ENCODE measurements around the gene GANAB. TPM values are rescaled to one million over a fixed set of nuclear protein-coding genes. Genes with fewer than 3 reads are reported as not detected.
A peak's percentile ranks its signal among the peaks of the same experiment; 100 is the strongest.

The GANAB gene
- total and polyA plus RNA-seq, 2 of the 13 experiments (the other 11 are each of a cell fraction or from before 2014, with no cell fraction given) = 99.5 to 234 TPM

DNA sequence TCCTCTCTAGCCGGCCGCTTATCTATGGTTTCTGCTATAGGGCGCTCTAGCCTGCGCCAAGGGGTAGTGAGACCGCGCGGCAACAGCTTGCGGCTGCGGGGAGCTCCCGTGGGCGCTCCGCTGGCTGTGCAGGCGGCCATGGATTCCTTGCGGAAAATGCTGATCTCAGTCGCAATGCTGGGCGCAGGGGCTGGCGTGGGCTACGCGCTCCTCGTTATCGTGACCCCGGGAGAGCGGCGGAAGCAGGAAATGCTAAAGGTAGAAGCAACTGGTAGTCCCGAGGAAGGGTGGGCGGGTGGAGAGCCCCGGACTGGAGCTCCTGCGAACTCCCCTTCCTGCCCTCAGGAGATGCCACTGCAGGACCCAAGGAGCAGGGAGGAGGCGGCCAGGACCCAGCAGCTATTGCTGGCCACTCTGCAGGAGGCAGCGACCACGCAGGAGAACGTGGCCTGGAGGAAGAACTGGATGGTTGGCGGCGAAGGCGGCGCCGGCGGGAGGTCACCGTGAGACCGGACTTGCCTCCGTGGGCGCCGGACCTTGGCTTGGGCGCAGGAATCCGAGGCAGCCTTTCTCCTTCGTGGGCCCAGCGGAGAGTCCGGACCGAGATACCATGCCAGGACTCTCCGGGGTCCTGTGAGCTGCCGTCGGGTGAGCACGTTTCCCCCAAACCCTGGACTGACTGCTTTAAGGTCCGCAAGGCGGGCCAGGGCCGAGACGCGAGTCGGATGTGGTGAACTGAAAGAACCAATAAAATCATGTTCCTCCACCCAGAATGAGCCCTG lies 25.4 kb upstream of the GANAB start, which contains the start of the genes LBHD1 and UQCC3 (continued):
- TF ChIP-seq CENPX (CRISPR knock-in tag; IDR thresholded peaks at IDR 0.05) (no peak), REL (CRISPR knock-in tag; conservative IDR thresholded peaks at IDR 0.05) (peak; percentile 87; the same call in 1 of the 2 replicates), KAT7 (CRISPR knock-in tag; IDR thresholded peaks at IDR 0.05; ENCODE audit: borderline replicate concordance) (no peak), IRF2 (CRISPR knock-in tag; IDR thresholded peaks at IDR 0.05) (no peak; the same call in 1 of the 2 replicates), ZNF10 (CRISPR knock-in tag; IDR thresholded peaks at IDR 0.05; ENCODE audit: borderline replicate concordance, low read depth) (no peak), TP53 (CRISPR knock-in tag; conservative IDR thresholded peaks at IDR 0.05) (no peak; the same call in 1 of the 2 replicates), SP1 (IDR thresholded peaks at IDR 0.05) (no peak), SP1 (CRISPR knock-in tag; IDR thresholded peaks at IDR 0.05) (0 out of 2 replicates have a peak, but pooled peaks have one; percentile 7), ZNF644 (CRISPR knock-in tag; IDR thresholded peaks at IDR 0.05; ENCODE audit: low read depth) (no peak), PAX8 (CRISPR knock-in tag; IDR thresholded peaks at IDR 0.05; ENCODE audit: borderline replicate concordance) (no peak), HES4 (CRISPR knock-in tag; IDR thresholded peaks at IDR 0.05; ENCODE audit: borderline replicate concordance) (0 out of 2 replicates have a peak, but pooled peaks have one; percentile 64), ZNF605 (CRISPR knock-in tag; IDR thresholded peaks at IDR 0.05) (peak; percentile 67; the same call in 1 of the 2 replicates), ZNF879 (CRISPR knock-in tag; IDR thresholded peaks at IDR 0.05) (no peak), NONO (IDR thresholded peaks at IDR 0.05) (no peak), NONO (CRISPR knock-in tag; conservative IDR thresholded peaks at IDR 0.05) (peak; percentile 94), TAF1 (CRISPR knock-in tag; IDR thresholded peaks at IDR 0.05) (peak; percentile 86), ETV5 (CRISPR knock-in tag; IDR thresholded peaks at IDR 0.05; ENCODE audit: borderline replicate concordance) (peak; percentile 45; the same call in 1 of the 2 replicates), ZNF460 (CRISPR knock-in tag; IDR thresholded peaks at IDR 0.05; ENCODE audit: borderline replicate concordance) (no peak; the same call in 1 of the 2 replicates), ERF (CRISPR knock-in tag; IDR thresholded peaks at IDR 0.05) (peak; percentile 74), ZNF329 (CRISPR knock-in tag; IDR thresholded peaks at IDR 0.05; ENCODE audit: low read depth) (0 out of 2 replicates have a peak, but pooled peaks have one; percentile 59), ELF3 (CRISPR knock-in tag; IDR thresholded peaks at IDR 0.05) (no peak)
- TF ChIP-seq, protein P1, sequence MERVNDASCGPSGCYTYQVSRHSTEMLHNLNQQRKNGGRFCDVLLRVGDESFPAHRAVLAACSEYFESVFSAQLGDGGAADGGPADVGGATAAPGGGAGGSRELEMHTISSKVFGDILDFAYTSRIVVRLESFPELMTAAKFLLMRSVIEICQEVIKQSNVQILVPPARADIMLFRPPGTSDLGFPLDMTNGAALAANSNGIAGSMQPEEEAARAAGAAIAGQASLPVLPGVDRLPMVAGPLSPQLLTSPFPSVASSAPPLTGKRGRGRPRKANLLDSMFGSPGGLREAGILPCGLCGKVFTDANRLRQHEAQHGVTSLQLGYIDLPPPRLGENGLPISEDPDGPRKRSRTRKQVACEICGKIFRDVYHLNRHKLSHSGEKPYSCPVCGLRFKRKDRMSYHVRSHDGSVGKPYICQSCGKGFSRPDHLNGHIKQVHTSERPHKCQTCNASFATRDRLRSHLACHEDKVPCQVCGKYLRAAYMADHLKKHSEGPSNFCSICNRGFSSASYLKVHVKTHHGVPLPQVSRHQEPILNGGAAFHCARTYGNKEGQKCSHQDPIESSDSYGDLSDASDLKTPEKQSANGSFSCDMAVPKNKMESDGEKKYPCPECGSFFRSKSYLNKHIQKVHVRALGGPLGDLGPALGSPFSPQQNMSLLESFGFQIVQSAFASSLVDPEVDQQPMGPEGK (CRISPR knock-in tag; IDR thresholded peaks at IDR 0.05) = peak; percentile 56; the same call in 1 of the 2 replicates
- TF ChIP-seq, protein P2, sequence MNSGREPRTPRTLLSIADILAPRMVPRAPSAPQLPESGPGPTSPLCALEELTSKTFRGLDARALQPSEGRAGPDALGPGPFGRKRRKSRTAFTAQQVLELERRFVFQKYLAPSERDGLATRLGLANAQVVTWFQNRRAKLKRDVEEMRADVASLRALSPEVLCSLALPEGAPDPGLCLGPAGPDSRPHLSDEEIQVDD (CRISPR knock-in tag; IDR thresholded peaks at IDR 0.05; ENCODE audit: borderline replicate concordance) = no peak
- TF ChIP-seq, protein P3, sequence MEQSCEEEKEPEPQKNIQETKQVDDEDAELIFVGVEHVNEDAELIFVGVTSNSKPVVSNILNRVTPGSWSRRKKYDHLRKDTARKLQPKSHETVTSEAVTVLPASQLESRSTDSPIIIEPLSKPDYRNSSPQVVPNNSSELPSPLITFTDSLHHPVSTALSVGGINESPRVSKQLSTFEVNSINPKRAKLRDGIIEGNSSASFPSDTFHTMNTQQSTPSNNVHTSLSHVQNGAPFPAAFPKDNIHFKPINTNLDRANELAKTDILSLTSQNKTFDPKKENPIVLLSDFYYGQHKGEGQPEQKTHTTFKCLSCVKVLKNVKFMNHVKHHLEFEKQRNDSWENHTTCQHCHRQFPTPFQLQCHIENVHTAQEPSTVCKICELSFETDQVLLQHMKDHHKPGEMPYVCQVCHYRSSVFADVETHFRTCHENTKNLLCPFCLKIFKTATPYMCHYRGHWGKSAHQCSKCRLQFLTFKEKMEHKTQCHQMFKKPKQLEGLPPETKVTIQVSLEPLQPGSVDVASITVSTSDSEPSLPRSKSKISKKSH (CRISPR knock-in tag; IDR thresholded peaks at IDR 0.05; ENCODE audit: borderline replicate concordance) = peak; percentile 51; the same call in 1 of the 2 replicates
- TF ChIP-seq, protein P4, sequence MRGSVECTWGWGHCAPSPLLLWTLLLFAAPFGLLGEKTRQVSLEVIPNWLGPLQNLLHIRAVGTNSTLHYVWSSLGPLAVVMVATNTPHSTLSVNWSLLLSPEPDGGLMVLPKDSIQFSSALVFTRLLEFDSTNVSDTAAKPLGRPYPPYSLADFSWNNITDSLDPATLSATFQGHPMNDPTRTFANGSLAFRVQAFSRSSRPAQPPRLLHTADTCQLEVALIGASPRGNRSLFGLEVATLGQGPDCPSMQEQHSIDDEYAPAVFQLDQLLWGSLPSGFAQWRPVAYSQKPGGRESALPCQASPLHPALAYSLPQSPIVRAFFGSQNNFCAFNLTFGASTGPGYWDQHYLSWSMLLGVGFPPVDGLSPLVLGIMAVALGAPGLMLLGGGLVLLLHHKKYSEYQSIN (CRISPR knock-in tag; IDR thresholded peaks at IDR 0.05; ENCODE audit: borderline replicate concordance) = no peak
